GM12874 (cell line): ENCODE data around the gene PSMA5.

Experiments
- TF ChIP-seq, protein P1 (sequence below): IDR thresholded peaks from 2 replicates; pipeline ENCODE4 v1.5.1; 2011; ENCODE audit warnings: low read depth, mild to moderate bottlenecking, control low read depth, low read length, moderate library complexity; ENCODE audit not compliant: insufficient read depth

The PSMA5 gene

DNA sequence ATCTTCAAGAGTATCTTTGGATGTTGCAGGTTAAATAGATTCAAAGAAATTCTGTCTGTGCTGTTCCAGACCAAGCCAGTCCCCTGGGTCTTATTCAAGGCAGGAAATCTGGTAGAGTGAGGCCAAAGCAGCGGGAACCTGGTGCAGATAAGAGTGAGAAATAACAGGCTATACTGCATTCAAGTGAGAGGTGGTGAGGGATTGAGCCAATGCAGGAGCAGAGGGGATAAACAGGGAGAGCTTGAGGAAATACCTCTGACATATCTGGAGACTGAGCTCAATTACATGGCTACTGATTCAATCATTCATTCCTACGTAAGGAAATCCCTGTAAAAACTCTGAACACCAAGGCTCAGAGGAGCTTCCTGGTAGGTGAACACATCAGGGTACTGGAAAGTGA lies 17.2 kb upstream of the PSMA5 start:
- TF ChIP-seq, protein P1, sequence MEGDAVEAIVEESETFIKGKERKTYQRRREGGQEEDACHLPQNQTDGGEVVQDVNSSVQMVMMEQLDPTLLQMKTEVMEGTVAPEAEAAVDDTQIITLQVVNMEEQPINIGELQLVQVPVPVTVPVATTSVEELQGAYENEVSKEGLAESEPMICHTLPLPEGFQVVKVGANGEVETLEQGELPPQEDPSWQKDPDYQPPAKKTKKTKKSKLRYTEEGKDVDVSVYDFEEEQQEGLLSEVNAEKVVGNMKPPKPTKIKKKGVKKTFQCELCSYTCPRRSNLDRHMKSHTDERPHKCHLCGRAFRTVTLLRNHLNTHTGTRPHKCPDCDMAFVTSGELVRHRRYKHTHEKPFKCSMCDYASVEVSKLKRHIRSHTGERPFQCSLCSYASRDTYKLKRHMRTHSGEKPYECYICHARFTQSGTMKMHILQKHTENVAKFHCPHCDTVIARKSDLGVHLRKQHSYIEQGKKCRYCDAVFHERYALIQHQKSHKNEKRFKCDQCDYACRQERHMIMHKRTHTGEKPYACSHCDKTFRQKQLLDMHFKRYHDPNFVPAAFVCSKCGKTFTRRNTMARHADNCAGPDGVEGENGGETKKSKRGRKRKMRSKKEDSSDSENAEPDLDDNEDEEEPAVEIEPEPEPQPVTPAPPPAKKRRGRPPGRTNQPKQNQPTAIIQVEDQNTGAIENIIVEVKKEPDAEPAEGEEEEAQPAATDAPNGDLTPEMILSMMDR, result no peak

DNA sequence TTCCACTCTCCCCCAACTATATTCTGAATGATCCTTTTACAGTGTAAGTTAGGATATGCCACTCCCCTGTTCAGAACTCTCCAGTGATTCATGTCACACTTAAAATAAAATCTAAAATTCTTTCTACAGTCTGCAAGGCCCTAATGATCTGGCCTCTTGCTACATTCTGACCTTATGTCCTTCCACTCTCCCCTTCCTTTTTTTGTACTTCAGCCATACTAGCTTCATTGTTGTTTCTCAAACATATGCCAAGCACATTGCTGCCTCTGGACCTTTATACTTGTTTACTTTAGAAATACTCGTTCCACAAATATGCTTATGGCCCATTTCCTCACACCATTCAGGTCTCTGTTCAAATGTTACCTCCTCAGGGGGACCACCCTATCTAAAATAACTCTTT lies 14.8 kb upstream of the PSMA5 start:
- TF ChIP-seq, protein P1, result no peak

DNA sequence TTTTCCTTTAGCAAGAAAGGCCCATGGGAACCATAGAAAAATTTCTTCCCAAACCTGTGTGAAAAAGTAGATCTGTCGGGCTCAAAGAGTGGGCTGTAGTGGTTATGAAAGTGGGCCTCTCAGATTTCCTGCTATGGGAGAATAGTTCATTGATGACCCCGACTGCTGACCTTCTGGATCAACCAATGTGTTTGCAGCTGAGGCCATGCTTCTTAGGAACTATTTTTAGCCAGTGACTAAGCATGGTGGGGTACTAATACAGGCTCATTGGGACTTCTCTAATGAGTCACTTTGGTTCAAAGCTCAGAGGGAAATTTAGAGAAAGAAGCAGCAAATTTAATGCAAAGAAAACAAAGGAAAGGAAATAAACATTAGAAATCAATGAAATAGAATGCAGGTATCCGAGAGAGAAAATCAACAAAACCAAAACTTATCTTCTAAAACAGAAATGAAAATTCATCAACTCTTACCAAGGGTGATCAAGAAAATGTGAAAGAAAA lies 12.6 kb upstream of the PSMA5 start:
- TF ChIP-seq, protein P1, result no peak

DNA sequence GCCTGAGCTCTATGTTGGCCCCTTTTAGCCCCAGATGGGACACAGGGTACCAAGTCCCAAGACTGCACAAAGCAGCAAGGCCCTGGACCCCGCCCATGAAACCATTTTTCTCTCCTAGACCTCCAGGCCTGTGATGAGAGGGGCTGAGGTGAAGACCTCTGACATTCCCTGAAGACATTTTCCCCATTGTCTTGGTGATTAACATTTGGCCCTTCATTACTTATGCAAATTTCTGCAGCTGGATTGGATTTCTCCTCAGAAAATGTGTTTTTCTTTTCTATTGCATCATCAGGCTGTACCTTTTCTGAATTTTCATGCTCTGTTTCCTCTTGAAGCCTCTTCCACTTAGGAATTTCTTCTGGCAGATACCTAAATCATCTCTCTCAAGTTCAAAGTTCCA lies 8.2 kb upstream of the PSMA5 start:
- TF ChIP-seq, protein P1, result no peak

DNA sequence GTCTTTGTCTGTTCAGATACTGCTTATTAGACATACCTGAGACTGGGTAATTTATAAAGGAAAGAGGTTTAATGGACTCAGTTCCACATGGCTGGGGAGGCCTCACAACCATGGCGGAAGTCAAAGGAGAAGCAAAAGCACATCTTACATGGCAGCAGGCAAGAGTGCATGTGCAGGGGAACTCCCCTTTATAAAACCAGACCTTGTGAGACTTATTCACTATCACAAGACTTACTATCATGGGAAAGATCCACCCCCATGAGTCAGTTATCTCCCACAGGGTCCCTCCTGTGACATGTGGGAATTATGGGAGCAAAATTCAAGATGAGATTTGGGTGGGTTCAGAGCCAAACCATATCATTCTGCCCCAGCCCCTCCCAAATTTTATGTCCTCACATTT lies 7.1 kb upstream of the PSMA5 start:
- TF ChIP-seq, protein P1, result no peak

DNA sequence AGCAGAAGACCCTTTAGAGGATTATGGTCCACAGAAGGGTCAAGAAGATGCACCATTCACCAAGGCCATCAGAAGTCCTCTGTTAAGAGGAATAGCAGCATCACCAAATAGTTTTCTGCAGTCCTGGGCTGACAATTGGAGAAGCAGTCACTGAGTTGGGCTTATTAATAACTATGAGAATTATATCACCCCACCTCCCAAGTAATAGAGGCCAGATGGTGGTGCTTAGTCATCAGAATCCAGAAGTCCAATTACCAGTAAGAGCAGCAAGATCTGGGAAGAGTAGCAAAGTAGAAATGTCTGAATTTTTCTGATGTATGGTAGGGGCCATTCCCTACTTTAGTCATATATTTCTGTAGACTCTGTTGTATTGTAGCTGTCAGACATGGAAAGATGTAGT lies 6.1 kb upstream of the PSMA5 start:
- TF ChIP-seq, protein P1, result no peak

DNA sequence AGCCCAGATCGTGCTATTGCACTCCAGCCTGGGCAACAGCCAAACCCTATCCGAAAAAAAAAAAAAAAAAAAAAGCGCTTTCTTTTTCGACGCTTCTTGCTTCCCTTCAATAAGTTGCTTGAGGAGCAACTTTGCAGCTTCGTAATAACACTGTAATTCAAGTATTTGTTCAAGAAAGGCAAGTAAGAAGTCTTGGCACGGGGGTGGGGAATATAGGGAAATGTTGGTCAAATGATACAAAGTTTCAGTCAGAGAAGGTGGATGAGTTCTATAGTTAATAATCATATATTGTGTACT lies 871 bp upstream of the PSMA5 start:
- TF ChIP-seq, protein P1, result no peak
